NCI-H1417 treated with DMSO at 0.1 percent for 48 hours (cell line): ENCODE data around the gene NEUROD6.

Experiments
- DNase-seq: peaks from one replicate; lab custom pipeline; 2025; lab: John Stamatoyannopoulos, UW

The NEUROD6 gene

DNA sequence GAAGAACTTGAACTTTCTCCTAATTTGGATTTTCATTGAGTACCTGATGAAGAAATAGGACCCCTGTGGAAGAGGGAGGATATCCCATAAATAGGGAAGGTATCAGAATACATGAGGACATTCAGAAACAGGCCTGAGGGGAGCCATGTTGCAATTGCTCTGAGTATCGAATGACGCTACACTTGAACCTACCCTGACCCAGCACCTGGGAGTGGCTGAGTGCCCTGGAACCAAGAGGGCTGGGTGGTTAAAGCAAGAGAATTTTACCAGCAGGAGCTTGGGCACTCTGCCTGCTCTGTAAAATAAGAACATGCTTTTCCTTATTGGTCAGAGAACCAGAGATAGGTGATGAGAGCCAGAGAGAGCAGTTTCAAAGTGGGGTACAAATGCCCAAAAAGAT is 7.2 kb downstream of the NEUROD6 start:
- no peak for DNase-seq

- no peak for DNase-seq
These were observed 13.5 kb downstream of the NEUROD6 start for GRCh38 chr7:31327071-31327470.

DNA sequence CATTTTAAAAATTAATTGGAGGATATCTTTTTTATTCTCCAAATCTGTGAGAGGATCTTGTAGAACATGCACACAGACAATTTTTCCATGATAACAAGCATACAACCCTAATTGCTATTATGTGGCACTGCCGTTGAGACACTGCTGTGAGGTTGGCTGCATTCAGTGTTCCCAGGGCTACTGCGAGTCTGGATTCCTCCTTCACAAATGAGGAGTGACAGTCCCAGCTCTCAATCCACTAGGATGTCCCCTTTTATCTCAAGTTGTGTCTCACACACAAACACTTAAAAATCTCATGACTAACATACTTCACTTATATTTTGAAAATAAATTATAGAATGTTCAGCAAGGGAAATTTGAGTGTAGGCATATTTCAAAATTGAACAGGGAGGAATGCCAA is 14.1 kb downstream of the NEUROD6 start:
- no peak for DNase-seq

DNA sequence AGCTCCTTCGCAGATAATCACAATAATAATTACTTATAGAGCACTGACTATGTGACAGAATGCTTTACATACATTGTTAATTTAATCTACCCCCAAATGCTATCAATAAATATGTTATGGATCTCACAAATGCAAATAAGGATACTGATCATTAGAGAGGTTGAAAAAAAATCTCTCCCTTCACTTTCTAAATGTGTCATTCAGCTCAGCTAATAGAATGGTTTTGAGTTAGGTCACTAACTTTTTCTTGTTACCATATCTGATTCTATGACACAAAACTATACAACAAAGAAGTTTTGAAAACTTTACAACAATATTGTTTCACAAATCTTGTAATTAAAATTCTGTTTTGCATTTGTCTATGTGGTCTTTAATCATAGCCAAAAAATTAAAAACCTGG is 17.4 kb downstream of the NEUROD6 start:
- DNase-seq, result no peak

DNA sequence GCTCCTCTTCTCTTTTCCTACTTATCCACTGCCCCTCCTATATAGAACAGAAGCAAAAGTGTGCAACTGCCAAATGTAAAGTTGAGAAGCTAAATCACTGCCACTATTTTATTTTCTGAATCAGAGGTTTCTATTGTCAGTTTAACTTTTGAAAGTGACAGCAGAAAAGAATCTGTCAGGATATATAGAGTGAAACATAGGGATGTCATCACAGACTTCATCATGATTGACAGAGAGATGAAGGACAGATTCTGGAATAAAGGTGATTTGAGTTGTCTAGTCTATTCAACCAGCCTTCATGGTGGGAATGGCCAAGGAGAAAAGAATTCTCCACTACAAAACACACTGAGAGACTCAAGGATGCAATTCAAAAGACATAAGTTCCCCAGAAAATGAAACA is 19.9 kb downstream of the NEUROD6 start:
- DNase-seq, result no peak

DNA sequence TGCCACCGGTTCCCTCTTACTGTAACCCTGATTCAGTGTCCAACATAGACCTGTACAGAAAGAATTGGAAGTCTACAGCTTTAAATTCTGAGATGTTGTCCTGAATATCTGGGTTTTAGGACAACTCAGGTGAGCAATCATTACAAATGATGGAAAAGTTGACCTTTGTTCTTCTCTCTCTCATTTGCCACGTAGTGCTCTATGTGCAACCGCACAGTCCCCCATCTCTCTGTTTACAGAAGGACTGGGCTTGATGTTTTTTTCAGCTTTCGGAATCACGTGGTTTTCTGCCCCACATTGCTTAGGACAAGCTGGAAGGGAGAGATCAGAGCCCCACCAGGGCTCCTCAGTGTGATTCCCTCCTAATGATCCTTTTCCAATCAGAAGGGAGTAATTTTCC is 22.2 kb downstream of the NEUROD6 start:
- DNase-seq, result no peak

GRCh38 chr7:31316876-31317275 is 23.6 kb downstream of the NEUROD6 start:
- DNase-seq, result no peak

DNA sequence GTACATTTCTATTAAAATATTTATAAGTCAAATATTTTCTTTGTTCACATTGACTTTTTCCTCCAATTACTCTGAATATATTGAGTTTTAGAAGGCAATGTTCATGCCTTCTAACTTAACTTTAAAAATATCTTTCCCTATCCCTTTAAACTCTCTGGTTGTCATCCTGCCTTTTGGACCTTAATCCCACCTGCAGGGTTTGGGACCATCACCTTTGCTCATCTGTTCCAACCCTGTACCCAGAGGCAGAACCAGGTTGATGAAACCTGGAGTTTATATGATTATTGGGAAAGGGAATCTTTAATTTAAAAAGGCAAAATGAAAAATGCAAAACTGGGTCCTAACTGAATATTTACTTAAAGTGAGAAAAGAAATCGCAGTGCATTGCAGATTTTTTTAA is 24.8 kb downstream of the NEUROD6 start:
- no peak for DNase-seq

- no peak for DNase-seq
These were observed 25.7 kb downstream of the NEUROD6 start for GRCh38 chr7:31314781-31315180.

GRCh38 chr7:31312889-31313288 is 27.6 kb downstream of the NEUROD6 start:
- no peak for DNase-seq

DNA sequence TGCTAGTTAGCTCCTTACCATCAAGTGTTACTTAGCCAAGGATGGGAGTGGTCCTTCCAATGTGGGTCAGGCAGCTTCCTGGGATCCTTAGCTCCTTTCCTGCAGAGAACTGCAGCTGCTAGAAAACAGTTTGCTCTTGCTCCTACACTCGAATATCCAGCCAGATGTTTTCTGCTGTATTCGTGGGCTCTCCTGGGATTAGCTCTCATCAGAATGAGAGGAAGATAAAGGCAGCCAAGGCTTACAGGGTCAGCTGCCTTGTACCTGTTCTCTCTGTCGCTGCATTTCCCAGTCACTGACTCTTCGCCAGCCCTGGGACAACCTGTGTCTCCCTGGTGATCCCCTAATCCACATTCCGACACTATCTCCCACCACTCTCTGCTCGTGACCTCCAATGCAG is 29.0 kb downstream of the NEUROD6 start:
- DNase-seq, result no peak

DNA sequence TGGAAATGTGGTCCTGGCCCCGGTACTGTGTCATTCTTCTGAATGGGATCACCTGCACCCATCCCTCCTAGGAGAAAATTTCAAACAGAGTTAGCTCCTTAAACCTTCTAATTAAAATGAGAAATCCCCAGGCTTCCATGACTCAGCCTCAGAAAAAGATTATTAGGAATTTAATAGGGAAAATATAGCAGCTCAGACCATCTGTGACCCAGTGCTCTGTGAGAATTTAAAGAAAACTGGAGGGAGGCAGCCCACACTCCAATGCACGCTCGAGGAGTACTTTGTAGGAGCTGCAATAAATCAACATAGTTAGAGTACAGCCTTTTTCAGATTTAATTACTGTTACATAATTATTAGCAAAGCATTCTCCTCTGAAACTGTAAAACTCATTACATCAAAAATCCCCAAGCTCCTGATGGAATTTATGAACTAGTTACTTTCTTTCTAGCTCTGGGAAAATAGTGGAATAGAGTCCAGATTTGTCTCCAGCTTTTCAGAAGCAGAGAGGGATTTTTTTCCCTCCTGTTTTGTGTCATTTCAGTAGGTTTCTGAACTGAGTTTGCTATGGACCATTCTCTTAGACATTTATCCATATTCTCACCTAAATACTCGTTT is 30.1 kb downstream of the NEUROD6 start:
- DNase-seq, result no peak

DNA sequence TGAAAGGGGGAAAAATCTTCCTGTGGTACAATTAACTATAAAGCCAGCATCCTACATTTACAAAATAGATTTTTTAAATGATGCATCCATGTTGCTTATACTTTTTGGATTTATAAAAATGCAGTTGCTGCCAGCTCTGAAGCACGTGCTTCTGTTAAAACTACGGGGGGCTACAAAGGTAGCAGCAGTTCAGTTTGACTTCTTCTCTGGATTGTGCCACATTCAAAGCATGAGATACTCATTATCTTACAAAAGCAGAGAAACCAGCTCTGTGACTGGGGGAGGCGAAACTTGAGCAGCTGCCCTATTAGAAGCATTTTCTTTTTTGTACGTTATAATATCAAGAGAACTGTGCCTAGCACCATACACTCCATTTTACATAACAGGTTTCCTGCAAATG is 31.1 kb downstream of the NEUROD6 start:
- DNase-seq, result no peak

DNA sequence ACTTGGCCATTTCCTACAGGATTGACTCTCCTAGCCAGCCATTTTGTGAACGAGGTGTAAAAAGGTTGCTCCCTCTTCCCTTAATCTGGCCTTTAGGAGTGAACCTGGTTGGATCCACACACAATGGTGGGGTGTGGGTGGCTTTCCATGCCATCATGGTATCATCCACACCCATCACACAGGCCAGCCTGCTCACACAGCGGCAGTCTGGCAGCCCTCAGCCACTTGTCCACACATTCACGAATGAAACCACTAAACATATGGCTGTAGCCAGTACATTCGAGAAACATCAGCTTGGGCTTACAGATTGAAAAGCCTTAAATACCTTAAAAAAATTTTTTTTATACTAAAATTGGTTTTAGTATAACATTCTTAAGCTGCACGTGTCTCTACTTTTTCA is 31.9 kb downstream of the NEUROD6 start:
- no peak for DNase-seq

- DNase-seq, result no peak
These were observed 32.6 kb downstream of the NEUROD6 start for GRCh38 chr7:31307972-31308371.

GRCh38 chr7:31305260-31305659 is 35.3 kb downstream of the NEUROD6 start:
- no peak for DNase-seq

DNA sequence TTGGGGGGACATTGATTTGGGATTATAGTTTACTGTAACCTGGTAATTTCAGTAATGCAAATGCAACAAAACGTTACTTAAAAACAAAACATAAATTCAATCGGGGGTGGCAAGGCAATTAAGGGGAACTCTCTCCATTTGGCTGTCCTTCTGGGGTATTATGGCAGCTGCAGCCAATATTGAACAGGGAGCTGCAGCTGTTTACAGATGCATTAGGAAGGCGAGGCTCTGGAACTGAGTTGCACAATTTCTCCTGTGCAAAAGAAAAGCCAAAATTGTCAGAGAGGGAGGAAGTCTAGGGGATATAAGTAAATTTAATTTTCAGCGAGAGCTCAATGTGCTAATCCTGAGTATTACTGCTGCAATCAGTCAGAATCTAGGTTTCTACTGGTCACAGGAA is 36.1 kb downstream of the NEUROD6 start:
- DNase-seq, result no peak

DNA sequence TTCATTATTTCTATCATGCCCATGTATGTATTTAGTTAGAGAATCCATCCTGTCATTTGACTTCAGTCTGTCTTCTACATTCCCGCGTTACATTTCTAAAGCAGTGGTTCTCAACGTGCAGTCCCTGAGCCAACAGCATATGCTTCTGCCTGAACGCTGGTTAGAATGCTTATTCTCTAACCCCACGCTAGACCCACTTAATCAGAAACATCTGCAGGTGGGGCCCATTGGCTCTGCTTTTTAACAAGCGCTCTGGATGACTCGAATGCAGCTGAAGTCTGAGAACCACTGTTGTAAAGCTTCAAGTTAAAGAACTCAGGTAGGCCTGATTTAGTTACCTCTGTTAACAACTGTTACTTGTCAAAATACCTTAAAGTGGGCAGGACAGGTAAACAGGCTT is 38.2 kb downstream of the NEUROD6 start:
- DNase-seq, result no peak

- DNase-seq, result no peak
These were observed 41.2 kb downstream of the NEUROD6 start for GRCh38 chr7:31299336-31299735.

DNA sequence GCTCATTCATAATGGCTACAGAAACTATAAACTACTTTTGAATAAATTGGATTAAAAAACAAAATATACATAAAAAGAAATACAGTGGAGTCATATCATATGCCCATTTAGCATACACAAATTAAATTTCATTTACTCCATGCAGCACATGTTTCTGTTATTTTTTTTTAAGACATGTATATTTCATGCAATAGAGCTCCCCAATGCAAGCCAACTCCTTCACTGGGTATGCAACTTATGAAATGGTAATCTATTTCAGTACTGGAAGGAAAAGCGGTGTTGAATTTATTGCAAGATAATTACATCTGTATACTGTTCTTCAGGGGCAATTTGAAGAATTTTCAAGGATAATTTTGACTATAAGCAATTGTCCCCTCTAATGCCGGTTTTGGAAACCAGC is 49.9 kb downstream of the NEUROD6 start:
- no peak for DNase-seq
